Astrocyte (in vitro differentiated cells and primary cell): ENCODE measurements around the gene ARHGEF40. TPM values are rescaled to one million over a fixed set of nuclear protein-coding genes. Genes with fewer than 3 reads are reported as not detected.

ENCODE experiments used
- DNase-seq: peaks from one replicate; pipeline ENCODE4 v3.0.0-alpha.2; 2010; ENCODE audit warnings: low read depth
- FAIRE-seq: peaks from 2 replicates; lab custom pipeline; 2011; peaks lifted over from hg19 to GRCh38; lab: Jason Lieb, UNC
- H2AFZ ChIP-seq: 2 replicates; pipeline ENCODE4 v1.6.0; 2012; ENCODE audit warnings: low read depth, low read length, inconsistent platforms
- H3K27ac ChIP-seq: 2 replicates; pipeline ENCODE4 v1.5.1; 2011; ENCODE audit warnings: low read depth, low read length, inconsistent platforms
- H3K27me3 ChIP-seq: 2 replicates; pipeline ENCODE4 v1.6.0; 2011; ENCODE audit warnings: low read length, inconsistent platforms; ENCODE audit not compliant: insufficient read depth
- H3K36me3 ChIP-seq: 2 replicates; pipeline ENCODE4 v1.5.1; 2011; ENCODE audit warnings: low read length, inconsistent platforms; ENCODE audit not compliant: insufficient read depth
- H3K4me1 ChIP-seq: 2 replicates; pipeline ENCODE4 v1.5.1; 2011; ENCODE audit warnings: low read length, inconsistent platforms; ENCODE audit not compliant: insufficient read depth
- H3K4me2 ChIP-seq: 2 replicates; pipeline ENCODE4 v1.6.0; 2012; ENCODE audit warnings: low read length, inconsistent platforms
- H3K4me3 ChIP-seq: 2 replicates; pipeline ENCODE4 v1.5.1; 2011; ENCODE audit warnings: low read depth, mild to moderate bottlenecking, low read length, inconsistent platforms; ENCODE audit not compliant: insufficient read depth
- H3K79me2 ChIP-seq: 2 replicates; pipeline ENCODE4 v1.6.0; 2012; ENCODE audit warnings: mild to moderate bottlenecking, low read length, inconsistent platforms; ENCODE audit not compliant: insufficient read depth
- H3K9ac ChIP-seq: 2 replicates; pipeline ENCODE4 v1.6.0; 2012; ENCODE audit warnings: mild to moderate bottlenecking, low read length, inconsistent platforms
- H3K9me3 ChIP-seq: 2 replicates; pipeline ENCODE4 v1.5.1; 2012; ENCODE audit warnings: low read depth, mild to moderate bottlenecking, low read length, inconsistent platforms; ENCODE audit not compliant: insufficient read depth
- H4K20me1 ChIP-seq: 2 replicates; pipeline ENCODE4 v1.6.0; 2012; ENCODE audit warnings: low read length, inconsistent platforms; ENCODE audit not compliant: insufficient read depth
- H3K27ac Mint-ChIP-seq: one replicate; pipeline ENCODE4 v1.8.0; 2021; ENCODE audit warnings: mild to moderate bottlenecking, mixed read lengths; ENCODE audit not compliant: unreplicated experiment
- H3K27me3 Mint-ChIP-seq: one replicate; pipeline ENCODE4 v1.8.0; 2021; ENCODE audit warnings: low read depth, mixed read lengths; ENCODE audit not compliant: unreplicated experiment
- H3K36me3 Mint-ChIP-seq: one replicate; pipeline ENCODE4 v1.8.0; 2021; ENCODE audit warnings: low read depth, mixed read lengths; ENCODE audit not compliant: unreplicated experiment
- H3K4me1 Mint-ChIP-seq: one replicate; pipeline ENCODE4 v1.8.0; 2021; ENCODE audit warnings: low read depth, mixed read lengths; ENCODE audit not compliant: unreplicated experiment
- H3K4me3 Mint-ChIP-seq: one replicate; pipeline ENCODE4 v1.8.0; 2021; ENCODE audit warnings: mild to moderate bottlenecking, moderate library complexity, mixed read lengths; ENCODE audit not compliant: unreplicated experiment
- H3K9me3 Mint-ChIP-seq: one replicate; pipeline ENCODE4 v1.8.0; 2021; ENCODE audit warnings: mild to moderate bottlenecking, mixed read lengths; ENCODE audit not compliant: unreplicated experiment
- EZH2 ChIP-seq: IDR thresholded peaks from 2 replicates; pipeline ENCODE4 v1.6.1; 2012; ENCODE audit warnings: mild to moderate bottlenecking, low read length, inconsistent platforms; ENCODE audit not compliant: insufficient read depth
- total RNA-seq: library from RNA; stranded (reverse); gene quantifications from 2 replicates; pipeline ENCODE4 v1.2.1, GENCODE V29; 2021
- TF ChIP-seq, protein P1 (sequence below): IDR thresholded peaks from 2 replicates; pipeline ENCODE4 v1.5.1; 2011; ENCODE audit warnings: low read depth, mild to moderate bottlenecking, inconsistent platforms, low read length, moderate library complexity; ENCODE audit not compliant: insufficient read depth

Gene ARHGEF40
- total RNA-seq, 1 donor from 2014 or later = 99.9 TPM

DNA sequence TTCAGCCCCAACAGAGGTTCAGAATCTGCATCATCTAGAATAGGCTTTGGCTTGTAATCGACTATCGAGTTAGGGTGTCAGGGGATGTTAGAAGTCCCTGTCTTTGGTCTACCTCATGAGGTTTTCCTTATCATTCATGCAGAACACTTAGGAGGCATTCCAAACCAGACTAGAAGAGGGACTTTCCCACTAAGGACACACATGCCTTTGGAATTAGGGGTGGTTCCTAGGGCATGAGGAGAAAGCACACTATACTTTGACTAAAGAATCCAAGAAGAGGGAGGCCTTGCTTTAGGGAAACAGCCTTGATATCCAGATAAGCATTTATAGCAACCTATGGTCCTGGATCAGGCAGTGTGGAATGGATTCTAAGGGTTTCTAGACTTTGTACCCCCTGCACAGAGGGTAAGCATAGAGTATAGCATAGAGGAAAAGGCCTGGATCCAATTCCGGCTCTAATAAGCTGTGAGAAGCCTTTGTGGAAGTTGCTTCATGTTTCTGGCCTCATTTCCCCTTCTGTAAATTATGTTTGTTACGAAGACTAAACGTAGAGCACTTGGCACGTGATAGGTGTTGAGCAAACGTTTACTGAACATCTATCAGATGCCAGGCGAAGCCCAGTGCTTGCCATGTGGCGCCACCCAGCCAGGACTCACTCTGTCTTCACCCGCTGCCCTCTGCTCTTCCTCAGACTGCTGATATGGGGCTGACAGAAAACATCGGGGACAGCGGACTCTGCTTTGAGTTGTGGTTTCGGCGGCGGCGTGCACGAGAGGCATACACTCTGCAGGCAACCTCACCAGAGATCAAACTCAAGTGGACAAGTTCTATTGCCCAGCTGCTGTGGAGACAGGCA is 15.1 kb downstream of the ARHGEF40 start:
- H3K27me3 Mint-ChIP-seq = no peaks in the 10 kb centered on the region

DNA sequence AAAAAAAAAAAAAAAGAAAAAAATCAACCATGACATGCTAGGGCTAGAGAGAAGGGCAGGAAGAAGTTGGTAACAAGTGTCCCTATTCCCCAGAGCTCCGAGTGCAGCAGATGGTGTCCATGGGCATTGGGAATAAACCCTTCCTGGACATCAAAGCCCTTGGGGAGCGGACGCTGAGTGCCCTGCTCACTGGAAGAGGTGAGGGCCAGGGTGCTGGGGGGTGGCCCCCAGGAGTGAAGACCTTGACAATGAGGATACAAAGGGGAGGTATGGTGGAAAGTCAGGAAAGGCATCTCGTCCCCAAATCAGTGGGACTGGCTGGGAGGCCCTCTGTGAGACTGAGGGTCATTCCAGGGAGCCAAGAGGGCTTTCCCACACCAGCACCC is 16.8 kb downstream of the ARHGEF40 start:
- peaks cover 40% of the 10 kb centered on the region for H3K36me3 ChIP-seq
- H3K4me3 Mint-ChIP-seq = peak overlapping the region; percentile 28
- DNase-seq = no peak

More for the DNA sequence above, 15.1 kb downstream of the ARHGEF40 start:
- Mint-ChIP-seq H3K4me1 (peaks cover 33% of the 10 kb centered on the region), H3K4me3 (no peak overlapping the region), H3K9me3 (no peaks in the 10 kb centered on the region), H3K36me3 (peaks cover 41% of the 10 kb centered on the region), H3K27ac (peak overlapping the region; percentile 24)
- H2AFZ ChIP-seq = no peak overlapping the region
- H3K4me3 ChIP-seq = no peak overlapping the region
- peaks cover 46% of the 10 kb centered on the region for H3K36me3 ChIP-seq
- no peaks in the 10 kb centered on the region for H3K9me3 ChIP-seq
- TF ChIP-seq, protein P1, sequence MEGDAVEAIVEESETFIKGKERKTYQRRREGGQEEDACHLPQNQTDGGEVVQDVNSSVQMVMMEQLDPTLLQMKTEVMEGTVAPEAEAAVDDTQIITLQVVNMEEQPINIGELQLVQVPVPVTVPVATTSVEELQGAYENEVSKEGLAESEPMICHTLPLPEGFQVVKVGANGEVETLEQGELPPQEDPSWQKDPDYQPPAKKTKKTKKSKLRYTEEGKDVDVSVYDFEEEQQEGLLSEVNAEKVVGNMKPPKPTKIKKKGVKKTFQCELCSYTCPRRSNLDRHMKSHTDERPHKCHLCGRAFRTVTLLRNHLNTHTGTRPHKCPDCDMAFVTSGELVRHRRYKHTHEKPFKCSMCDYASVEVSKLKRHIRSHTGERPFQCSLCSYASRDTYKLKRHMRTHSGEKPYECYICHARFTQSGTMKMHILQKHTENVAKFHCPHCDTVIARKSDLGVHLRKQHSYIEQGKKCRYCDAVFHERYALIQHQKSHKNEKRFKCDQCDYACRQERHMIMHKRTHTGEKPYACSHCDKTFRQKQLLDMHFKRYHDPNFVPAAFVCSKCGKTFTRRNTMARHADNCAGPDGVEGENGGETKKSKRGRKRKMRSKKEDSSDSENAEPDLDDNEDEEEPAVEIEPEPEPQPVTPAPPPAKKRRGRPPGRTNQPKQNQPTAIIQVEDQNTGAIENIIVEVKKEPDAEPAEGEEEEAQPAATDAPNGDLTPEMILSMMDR = no peak
- TF ChIP-seq EZH2 = no peak
- H3K4me2 ChIP-seq = peak overlapping the region; percentile 3
- peak; percentile 79 for DNase-seq
- H3K27ac ChIP-seq = peak overlapping the region; percentile 43
- peaks cover 28% of the 10 kb centered on the region for H3K4me1 ChIP-seq
- no peaks in the 10 kb centered on the region for H3K27me3 ChIP-seq
- no peaks in the 10 kb centered on the region for H3K79me2 ChIP-seq
- FAIRE-seq = peak; percentile 62
- peak overlapping the region; percentile 11 for H3K9ac ChIP-seq
- H4K20me1 ChIP-seq = peaks cover 57% of the 10 kb centered on the region

More for the DNA sequence above, 16.8 kb downstream of the ARHGEF40 start:
- no peak overlapping the region for H2AFZ ChIP-seq
- no peaks in the 10 kb centered on the region for H3K79me2 ChIP-seq
- Mint-ChIP-seq H3K36me3 (peaks cover 41% of the 10 kb centered on the region), H3K27me3 (no peaks in the 10 kb centered on the region), H3K27ac (peak overlapping the region; percentile 85), H3K9me3 (no peaks in the 10 kb centered on the region), H3K4me1 (peaks cover 36% of the 10 kb centered on the region)
- TF ChIP-seq, protein P1 = no peak
- TF ChIP-seq EZH2 = no peak
- peak overlapping the region; percentile 31 for H3K4me2 ChIP-seq
- peak overlapping the region; percentile 68 for H3K9ac ChIP-seq
- FAIRE-seq = no peak
- no peaks in the 10 kb centered on the region for H3K27me3 ChIP-seq
- peaks cover 28% of the 10 kb centered on the region for H3K4me1 ChIP-seq
- H3K9me3 ChIP-seq = no peaks in the 10 kb centered on the region
- H3K27ac ChIP-seq = peak overlapping the region; percentile 89
- H3K4me3 ChIP-seq = no peak overlapping the region
- H4K20me1 ChIP-seq = peaks cover 50% of the 10 kb centered on the region
